NB4 (cell line): Measurements from ENCODE around the gene KDM4B.

Source experiments
- DNase-seq: peaks from one replicate; pipeline ENCODE4 v3.0.0; 2010; ENCODE audit warnings: low read depth
- H3K4me3 ChIP-seq: one replicate; pipeline ENCODE4 v1.5.1; 2011; ENCODE audit warnings: mild to moderate bottlenecking, low read depth, low read length, moderate library complexity
- CTCF ChIP-seq: IDR thresholded peaks from one replicate; pipeline ENCODE4 v1.5.1; 2012; ENCODE audit warnings: low read depth, low read length
- MAX ChIP-seq: IDR thresholded peaks from 2 replicates; pipeline ENCODE4 v1.6.1; 2011; ENCODE audit warnings: low read depth, low read length
- MYC ChIP-seq: IDR thresholded peaks from 2 replicates; pipeline ENCODE4 v1.6.1; 2011; ENCODE audit warnings: low read depth, low read length
- POLR2A ChIP-seq: IDR thresholded peaks from 2 replicates; pipeline ENCODE4 v1.6.1; 2011; ENCODE audit warnings: mild to moderate bottlenecking; ENCODE audit not compliant: insufficient read length; ENCODE audit errors: extremely low read depth

Gene KDM4B

GRCh38 chr19:5128936-5129389 is 160.1 kb downstream of the KDM4B start:
- peak; percentile 45 for DNase-seq
- H3K4me3 ChIP-seq = no peak overlapping the region
- TF ChIP-seq MAX (no peak), POLR2A (no peak), CTCF (no peak), MYC (no peak)

GRCh38 chr19:5129691-5130090 is 160.8 kb downstream of the KDM4B start:
- no peak for DNase-seq
- H3K4me3 ChIP-seq = no peak overlapping the region
- TF ChIP-seq MAX = no peak
- no peak for TF ChIP-seq MYC
- TF ChIP-seq POLR2A = no peak
- TF ChIP-seq CTCF = no peak

- no peak overlapping the region for H3K4me3 ChIP-seq
- DNase-seq = no peak
- TF ChIP-seq MYC (no peak), CTCF (no peak), POLR2A (no peak), MAX (no peak)
Observed at GRCh38 chr19:5130371-5131030, 161.6 kb downstream of the KDM4B start.

- no peak for TF ChIP-seq POLR2A
- peak; percentile 29 for TF ChIP-seq CTCF
- TF ChIP-seq MYC = no peak
- peak; percentile 45 for TF ChIP-seq MAX
- peak; percentile 71 for DNase-seq
- H3K4me3 ChIP-seq = no peak overlapping the region
Observed at GRCh38 chr19:5131031-5131505, 162.2 kb downstream of the KDM4B start.

- TF ChIP-seq MAX (no peak), MYC (no peak), POLR2A (no peak), CTCF (no peak)
- H3K4me3 ChIP-seq = no peak overlapping the region
- DNase-seq = no peak
Observed at GRCh38 chr19:5131506-5132205, 162.7 kb downstream of the KDM4B start.
